CD4-positive, alpha-beta T cell (primary cell): Measurements from ENCODE around the gene ENSA. TPM values are rescaled to one million over a fixed set of nuclear protein-coding genes. Genes with fewer than 3 reads are reported as not detected.
"Not testable (repeated sequence)": the region's sequence is repeated elsewhere in the genome, so short reads cannot be mapped to it uniquely, and the experiment has no call there.

Source experiments
- ATAC-seq: fragments of 200-7000 bp; cut with Tn5 transposase; one replicate; pipeline ENCODE4 v1.10.0; 2022; ENCODE audit warnings: mild to moderate bottlenecking; ENCODE audit not compliant: poor library complexity
- CTCF ChIA-PET: fragments of 350-600 bp; sonication (Branson Sonifier 250); formaldehyde crosslinking; loops from one replicate; lab custom pipeline; 2021; ENCODE audit warnings: antibody characterized with exemption, inconsistent platforms; lab: Charles Lee
- POLR2A ChIA-PET: fragments of 350-600 bp; sonication (Branson Sonifier 250); formaldehyde crosslinking; loops from one replicate; lab custom pipeline; 2021; ENCODE audit warnings: antibody characterized with exemption, inconsistent platforms; lab: Charles Lee
- DNase-seq, 14 experiments: peaks; one replicate each; pipeline ENCODE4 v3.0.0-alpha.2; 2013 to 2020; ENCODE audit warnings: mixed read lengths in 2 of 14
- H3K27ac ChIP-seq, 2 donors: one replicate each; pipeline versions ENCODE4 v1.5.1 to v1.7.0; 2013; ENCODE audit warnings: low read length in 2 of 2, low read depth in 1 of 2, mild to moderate bottlenecking in 1 of 2
- H3K27me3 ChIP-seq, 2 experiments: 1 replicate in 1 of 2; 2 replicates in 1 of 2; pipeline versions ENCODE4 v1.6.1 to v1.7.0; 2013; ENCODE audit warnings: low read length in 2 of 2, control low read depth in 1 of 2, mild to moderate bottlenecking in 1 of 2, moderate library complexity in 1 of 2; ENCODE audit not compliant: insufficient read depth in 2 of 2, control insufficient read depth in 1 of 2
- H3K36me3 ChIP-seq: one replicate; pipeline ENCODE4 v1.6.1; 2013; ENCODE audit warnings: low read length, control low read depth; ENCODE audit not compliant: insufficient read depth
- H3K4me1 ChIP-seq: one replicate; pipeline ENCODE4 v1.6.1; 2013; ENCODE audit warnings: low read length, control low read depth; ENCODE audit not compliant: insufficient read depth
- H3K4me3 ChIP-seq: one replicate; pipeline ENCODE4 v1.5.1; 2013; ENCODE audit warnings: mild to moderate bottlenecking, low read length, moderate library complexity
- H3K9me3 ChIP-seq, 2 experiments: 1 replicate in 1 of 2; 2 replicates in 1 of 2; pipeline versions ENCODE4 v1.6.1 to v1.7.0; 2013; ENCODE audit warnings: low read length in 2 of 2, mild to moderate bottlenecking in 2 of 2, control low read depth in 1 of 2, moderate library complexity in 1 of 2; ENCODE audit not compliant: control insufficient read depth in 1 of 2, insufficient read depth in 1 of 2
- H3K27ac Mint-ChIP-seq: one replicate; pipeline ENCODE4 v1.8.0; 2020; ENCODE audit warnings: mixed read lengths
- H3K27me3 Mint-ChIP-seq: one replicate; pipeline ENCODE4 v1.8.0; 2021; ENCODE audit warnings: mixed read lengths
- H3K36me3 Mint-ChIP-seq: one replicate; pipeline ENCODE4 v1.8.0; 2021; ENCODE audit warnings: low read depth, mixed read lengths
- H3K4me1 Mint-ChIP-seq: one replicate; pipeline ENCODE4 v1.8.0; 2021; ENCODE audit warnings: low read depth, mixed read lengths
- H3K4me3 Mint-ChIP-seq: one replicate; pipeline ENCODE4 v1.8.0; 2020; ENCODE audit warnings: mild to moderate bottlenecking, mixed read lengths
- H3K9me3 Mint-ChIP-seq: one replicate; pipeline ENCODE4 v1.8.0; 2020; ENCODE audit warnings: mixed read lengths
- intact Hi-C, 2 experiments: fragments of 100-400 bp; cut with DNase I in 1 of 2; cut with micrococcal nuclease in 1 of 2; formaldehyde crosslinking; loops; one replicate each; pipeline versions ENCODE4 v1.15.1 to v1.9.0; 2023 to 2025; cut with DNase I, micrococcal nuclease
- total RNA-seq, 174 experiments: library from RNA in 2 of 174; stranded (reverse) in 2 of 174; gene quantifications; one replicate each; pipeline ENCODE4 v1.2.3 and lab custom pipeline; 2021 to 2026
- TF ChIP-seq, protein P1 (sequence below): fragments of 200-600 bp; IDR thresholded peaks from one replicate; pipeline ENCODE4 v1.8.0; 2022; ENCODE audit warnings: antibody characterized with exemption, mild to moderate bottlenecking

Gene ENSA
- total RNA-seq, 2 experiments from 2014 or later, result 132 to 137 TPM

DNA sequence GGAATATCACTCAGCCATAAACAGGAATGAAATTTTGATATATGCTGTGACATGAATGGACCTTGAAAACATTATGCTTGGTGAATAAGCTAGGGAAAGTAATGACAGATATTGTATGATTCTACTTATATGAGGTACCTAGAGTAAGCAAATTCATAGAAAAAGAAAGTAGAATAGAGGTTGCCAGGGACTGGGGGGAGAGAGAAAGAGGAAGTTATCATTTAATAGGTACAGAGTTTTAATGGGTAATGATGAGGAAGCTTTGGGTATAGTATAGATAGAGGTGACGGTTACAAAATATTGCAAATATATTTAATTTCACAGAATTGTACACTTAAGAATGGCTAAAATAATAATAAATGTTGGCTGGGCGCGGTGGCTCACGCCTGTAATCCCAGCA is 31.2 kb upstream of the ENSA start:
- Histone ChIP-seq H3K9me3 (no peaks in the 10 kb centered on the region), H3K36me3 (peaks cover 44% of the 10 kb centered on the region), H3K27ac (no peak overlapping the region), H3K4me1 (no peaks in the 10 kb centered on the region), H3K4me3 (no peak overlapping the region), H3K27me3 (no peaks in the 10 kb centered on the region)
- DNase-seq (no peak), ATAC-seq (no peak)
- intact Hi-C loops, result loop anchor here in 1 of 2 experiments (10.0 kb wide), 1 partner anchor 256 kb away; no protein-coding TSS in a partner anchor
- TF ChIP-seq, protein P1, sequence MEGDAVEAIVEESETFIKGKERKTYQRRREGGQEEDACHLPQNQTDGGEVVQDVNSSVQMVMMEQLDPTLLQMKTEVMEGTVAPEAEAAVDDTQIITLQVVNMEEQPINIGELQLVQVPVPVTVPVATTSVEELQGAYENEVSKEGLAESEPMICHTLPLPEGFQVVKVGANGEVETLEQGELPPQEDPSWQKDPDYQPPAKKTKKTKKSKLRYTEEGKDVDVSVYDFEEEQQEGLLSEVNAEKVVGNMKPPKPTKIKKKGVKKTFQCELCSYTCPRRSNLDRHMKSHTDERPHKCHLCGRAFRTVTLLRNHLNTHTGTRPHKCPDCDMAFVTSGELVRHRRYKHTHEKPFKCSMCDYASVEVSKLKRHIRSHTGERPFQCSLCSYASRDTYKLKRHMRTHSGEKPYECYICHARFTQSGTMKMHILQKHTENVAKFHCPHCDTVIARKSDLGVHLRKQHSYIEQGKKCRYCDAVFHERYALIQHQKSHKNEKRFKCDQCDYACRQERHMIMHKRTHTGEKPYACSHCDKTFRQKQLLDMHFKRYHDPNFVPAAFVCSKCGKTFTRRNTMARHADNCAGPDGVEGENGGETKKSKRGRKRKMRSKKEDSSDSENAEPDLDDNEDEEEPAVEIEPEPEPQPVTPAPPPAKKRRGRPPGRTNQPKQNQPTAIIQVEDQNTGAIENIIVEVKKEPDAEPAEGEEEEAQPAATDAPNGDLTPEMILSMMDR, result no peak
- Mint-ChIP-seq H3K4me1 (peaks cover under 1% of the 10 kb centered on the region), H3K36me3 (peaks cover 72% of the 10 kb centered on the region), H3K4me3 (no peak overlapping the region), H3K27me3 (no peaks in the 10 kb centered on the region), H3K9me3 (no peaks in the 10 kb centered on the region), H3K27ac (no peak overlapping the region)
- ChIA-PET CTCF (no interaction called here), POLR2A (no interaction called here)

DNA sequence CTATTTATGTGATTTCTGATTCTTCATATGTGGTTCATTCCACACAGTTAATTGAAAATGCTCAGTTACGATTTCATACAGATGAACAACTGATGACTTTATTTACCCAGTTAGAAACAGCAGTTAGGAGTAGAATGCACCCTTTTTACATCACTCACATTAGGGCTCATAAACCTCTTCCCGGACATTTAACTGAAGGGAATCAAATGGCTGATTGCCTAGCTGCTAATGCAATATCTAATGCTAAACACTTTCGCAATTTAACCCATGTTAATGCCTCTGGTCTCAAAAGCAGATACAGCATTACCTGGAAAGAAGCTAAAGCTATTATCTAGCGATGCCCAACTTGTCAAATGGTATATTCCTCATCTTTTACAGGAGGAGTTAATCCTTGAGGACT is 27.7 kb upstream of the ENSA start:
- intact Hi-C loops, result loop anchor here in 1 of 2 experiments (2.0 kb wide), 1 partner anchor 18 kb away; no protein-coding TSS in a partner anchor
- H3K27ac Mint-ChIP-seq, H3K4me3 ChIP-seq, H3K4me1 Mint-ChIP-seq, CTCF ChIA-PET, POLR2A ChIA-PET, ATAC-seq, H3K27me3 Mint-ChIP-seq, H3K4me1 ChIP-seq, H3K9me3 Mint-ChIP-seq, DNase-seq, H3K4me3 Mint-ChIP-seq, H3K27ac ChIP-seq, H3K27me3 ChIP-seq, H3K9me3 ChIP-seq: not testable (repeated sequence)
- H3K36me3 Mint-ChIP-seq, result peaks cover 74% of the 10 kb centered on the region
- peaks cover 36% of the 10 kb centered on the region for H3K36me3 ChIP-seq

DNA sequence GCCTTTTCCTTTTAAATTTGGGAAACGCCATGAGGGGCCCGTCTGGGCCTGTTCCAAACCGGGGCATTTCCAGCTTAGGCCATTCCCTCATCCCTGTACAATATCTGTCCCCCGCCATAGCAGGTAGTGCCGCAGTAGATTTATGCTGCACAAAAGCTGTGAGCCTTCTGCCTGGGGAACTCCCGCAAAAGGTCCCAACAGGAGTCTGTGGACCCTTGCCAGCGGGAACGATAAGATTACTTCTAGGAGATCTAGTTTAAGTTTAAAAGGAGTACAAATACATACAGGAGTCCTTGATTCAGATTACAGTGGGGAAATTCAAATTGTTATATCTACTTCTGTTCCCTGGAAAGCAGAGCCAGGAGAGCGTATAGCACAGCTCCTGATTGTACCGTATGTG is 25.2 kb upstream of the ENSA start:
- H3K36me3 Mint-ChIP-seq, result peaks cover 67% of the 10 kb centered on the region
- H3K4me1 ChIP-seq, CTCF ChIA-PET, POLR2A ChIA-PET, H3K9me3 Mint-ChIP-seq, H3K4me3 Mint-ChIP-seq, intact Hi-C loops, ATAC-seq, H3K9me3 ChIP-seq, H3K27ac ChIP-seq, H3K27me3 ChIP-seq, H3K4me1 Mint-ChIP-seq, H3K27ac Mint-ChIP-seq, H3K27me3 Mint-ChIP-seq, DNase-seq, H3K4me3 ChIP-seq: not testable (repeated sequence)
- peaks cover 30% of the 10 kb centered on the region for H3K36me3 ChIP-seq

DNA sequence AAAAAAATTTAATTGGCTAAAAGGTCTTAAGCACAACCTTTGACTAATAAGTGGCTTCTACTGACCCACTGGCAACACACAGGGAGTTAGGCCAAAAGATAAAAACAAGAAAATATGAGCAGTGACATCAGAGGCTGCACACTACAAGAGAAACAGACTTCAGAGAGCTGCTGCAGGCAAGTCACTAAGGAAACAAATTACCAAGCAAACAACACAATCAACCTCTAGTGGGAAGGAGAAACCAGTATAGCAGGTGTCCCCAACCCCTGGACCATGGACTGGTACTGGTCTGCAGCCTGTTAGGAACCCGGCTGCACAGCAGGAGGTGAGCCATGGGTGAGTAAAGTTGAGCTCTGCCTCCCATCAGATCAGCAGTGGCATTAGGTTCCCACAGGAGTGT is 20.8 kb upstream of the ENSA start:
- Histone ChIP-seq H3K4me1 (no peaks in the 10 kb centered on the region), H3K27me3 (no peaks in the 10 kb centered on the region), H3K4me3 (no peak overlapping the region), H3K9me3 (no peaks in the 10 kb centered on the region), H3K36me3 (peaks cover 51% of the 10 kb centered on the region), H3K27ac (no peak overlapping the region)
- no peak overlapping the region for H3K27ac Mint-ChIP-seq
- no peaks in the 10 kb centered on the region for H3K9me3 Mint-ChIP-seq
- TF ChIP-seq, protein P1, result no peak
- H3K4me1 Mint-ChIP-seq, result no peaks in the 10 kb centered on the region
- DNase-seq (no peak), ATAC-seq (no peak)
- H3K36me3 Mint-ChIP-seq, result peaks cover 76% of the 10 kb centered on the region
- no peaks in the 10 kb centered on the region for H3K27me3 Mint-ChIP-seq
- intact Hi-C loops, result no loop called here
- CTCF ChIA-PET, result no interaction called here
- POLR2A ChIA-PET, result interaction anchor here (1.0 to 1.7 kb wide), 3 partner anchors 13 to 90 kb away, joined by 3 to 5 read pairs (median 4); partner anchors contain the start of gene ENSA
- no peak overlapping the region for H3K4me3 Mint-ChIP-seq
